ENCODE measurements around the gene TPRG1L. TPM values are rescaled to one million over a fixed set of nuclear protein-coding genes. Genes with fewer than 3 reads are reported as not detected.

TPRG1L gene
- total RNA-seq, 1 donor from 2014 or later: 26.6 TPM

GRCh38 chr1:3657578-3658230, 32.9 kb downstream of the TPRG1L start:
- H3K27ac Mint-ChIP-seq: no peak overlapping the region
- H3K36me3 Mint-ChIP-seq: no peaks in the 10 kb centered on the region
- no peak for TF ChIP-seq CTCF (conservative IDR thresholded peaks at IDR 0.05)
- no peak overlapping the region for H3K4me3 Mint-ChIP-seq
- peaks cover 5% of the 10 kb centered on the region for H3K4me1 Mint-ChIP-seq (ENCODE audit: unreplicated experiment)
- no peaks in the 10 kb centered on the region for H3K9me3 Mint-ChIP-seq
- H3K27me3 Mint-ChIP-seq: peaks cover 72% of the 10 kb centered on the region
- DNase-seq (ENCODE audit: extremely low spot score, unreplicated experiment): no peak

GRCh38 chr1:3658231-3658615, 33.4 kb downstream of the TPRG1L start:
- DNase-seq (ENCODE audit: extremely low spot score, unreplicated experiment): no peak
- no peak overlapping the region for H3K27ac Mint-ChIP-seq
- H3K4me3 Mint-ChIP-seq: no peak overlapping the region
- H3K9me3 Mint-ChIP-seq: no peaks in the 10 kb centered on the region
- peaks cover 5% of the 10 kb centered on the region for H3K4me1 Mint-ChIP-seq (ENCODE audit: unreplicated experiment)
- TF ChIP-seq CTCF (conservative IDR thresholded peaks at IDR 0.05): no peak
- H3K27me3 Mint-ChIP-seq: peaks cover 74% of the 10 kb centered on the region
- no peaks in the 10 kb centered on the region for H3K36me3 Mint-ChIP-seq

GRCh38 chr1:3659093-3659492, 34.3 kb downstream of the TPRG1L start:
- H3K9me3 Mint-ChIP-seq: no peaks in the 10 kb centered on the region
- peaks cover 67% of the 10 kb centered on the region for H3K27me3 Mint-ChIP-seq
- no peak overlapping the region for H3K4me3 Mint-ChIP-seq

GRCh38 chr1:3660704-3661103, 35.9 kb downstream of the TPRG1L start:
- no peak for TF ChIP-seq CTCF (conservative IDR thresholded peaks at IDR 0.05)
- H3K36me3 Mint-ChIP-seq: no peaks in the 10 kb centered on the region
- H3K27ac Mint-ChIP-seq: no peak overlapping the region
- peaks cover 5% of the 10 kb centered on the region for H3K4me1 Mint-ChIP-seq (ENCODE audit: unreplicated experiment)
- no peaks in the 10 kb centered on the region for H3K9me3 Mint-ChIP-seq
- peaks cover 56% of the 10 kb centered on the region for H3K27me3 Mint-ChIP-seq
- DNase-seq (ENCODE audit: extremely low spot score, unreplicated experiment): no peak
- H3K4me3 Mint-ChIP-seq: no peak overlapping the region

More at GRCh38 chr1:3659093-3659492, 34.3 kb downstream of the TPRG1L start:
- Mint-ChIP-seq H3K27ac (no peak overlapping the region), H3K4me1 (ENCODE audit: unreplicated experiment) (peaks cover 5% of the 10 kb centered on the region), H3K36me3 (no peaks in the 10 kb centered on the region)
- TF ChIP-seq CTCF (conservative IDR thresholded peaks at IDR 0.05): no peak
- DNase-seq (ENCODE audit: extremely low spot score, unreplicated experiment): no peak

GRCh38 chr1:3661631-3662030, 36.8 kb downstream of the TPRG1L start:
- no peak for TF ChIP-seq CTCF (conservative IDR thresholded peaks at IDR 0.05)
- DNase-seq (ENCODE audit: extremely low spot score, unreplicated experiment): no peak
- Mint-ChIP-seq H3K27me3 (peaks cover 52% of the 10 kb centered on the region), H3K36me3 (no peaks in the 10 kb centered on the region), H3K4me1 (ENCODE audit: unreplicated experiment) (peaks cover 5% of the 10 kb centered on the region), H3K27ac (no peak overlapping the region), H3K4me3 (no peak overlapping the region), H3K9me3 (no peaks in the 10 kb centered on the region)

All from type B pancreatic cell (in vitro differentiated cells).